Measurements from ENCODE around the gene BSND. TPM values are rescaled to one million over a fixed set of nuclear protein-coding genes. Genes with fewer than 3 reads are reported as not detected.
A peak's percentile ranks its signal among the peaks of the same experiment; 100 is the strongest.

BSND gene
- total RNA-seq, 1 experiment from 2014 or later = 0.17 TPM

DNA sequence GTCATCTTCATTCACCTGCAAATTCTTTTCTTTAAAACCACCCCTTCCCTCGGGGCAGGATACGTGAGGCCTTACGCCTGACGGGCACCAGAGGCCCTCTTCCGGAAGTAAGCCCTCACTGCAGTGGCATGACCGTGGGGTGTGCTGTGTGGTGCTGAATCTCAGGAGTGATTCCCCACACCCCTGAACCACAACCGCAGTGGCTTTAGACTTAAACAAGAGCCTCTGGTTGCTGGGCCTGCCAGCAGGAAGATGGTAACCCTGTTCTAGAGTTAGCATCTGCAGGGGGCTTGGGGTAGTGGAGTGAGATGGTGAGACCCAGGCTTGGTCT is 12.1 kb downstream of the BSND start:
- Histone ChIP-seq H3K56ac (ENCODE audit: insufficient read length, low read depth, low read length) (no peak overlapping the region), H2BK12ac (ENCODE audit: insufficient read length, low read depth, low read length) (no peak overlapping the region), H2BK20ac (ENCODE audit: low read depth, low read length, poor library complexity, severe bottlenecking) (no peak overlapping the region), H3T11ph (ENCODE audit: low read length) (no peak overlapping the region), H3K79me2 (ENCODE audit: insufficient read depth, low read length) (no peaks in the 10 kb centered on the region), H2AFZ (ENCODE audit: low read length) (no peak overlapping the region), H3K9ac (ENCODE audit: extremely low read depth, insufficient read length, low read length) (no peak overlapping the region), H3K4me2 (ENCODE audit: insufficient read depth, insufficient read length, low read length) (no peak overlapping the region), H4K8ac (replicated peaks; ENCODE audit: insufficient read length, low read depth, low read length) (no peak overlapping the region), H2AK5ac (ENCODE audit: insufficient read length, low read length) (no peak overlapping the region), H3K4ac (ENCODE audit: low read depth, low read length) (no peak overlapping the region), H3K4me1 (ENCODE audit: insufficient read depth, low read length) (peaks cover 3% of the 10 kb centered on the region; the same call in 1 of the 2 replicates), H3K14ac (ENCODE audit: insufficient read depth, low read length) (no peak overlapping the region; the same call in 1 of the 2 replicates), H4K91ac (ENCODE audit: insufficient read length, low read depth, low read length) (no peak overlapping the region), H3K79me1 (ENCODE audit: insufficient read depth, low read depth, low read length, poor library complexity, severe bottlenecking) (no peaks in the 10 kb centered on the region), H3K23ac (ENCODE audit: insufficient read length, low read depth, low read length) (no peak overlapping the region), H2BK120ac (ENCODE audit: low read depth, low read length, poor library complexity, severe bottlenecking) (no peak overlapping the region), H2BK5ac (ENCODE audit: insufficient read length, low read length) (no peak overlapping the region), H3K27ac (ENCODE audit: insufficient read length, low read depth, low read length) (no peak overlapping the region), H3K23me2 (ENCODE audit: insufficient read length, low read depth, low read length, poor library complexity, severe bottlenecking) (no peaks in the 10 kb centered on the region), H4K20me1 (ENCODE audit: control insufficient read depth, insufficient read depth, insufficient read length) (no peaks in the 10 kb centered on the region), H3K9me3 (ENCODE audit: control insufficient read depth, low read depth, low read length) (no peaks in the 10 kb centered on the region), H3K27me3 (ENCODE audit: insufficient read depth, low read length) (no peaks in the 10 kb centered on the region), H4K5ac (ENCODE audit: insufficient read length, low read depth, low read length) (no peak overlapping the region), H3K18ac (ENCODE audit: insufficient read length, low read depth, low read length) (no peak overlapping the region), H2BK15ac (ENCODE audit: low read depth, low read length) (no peak overlapping the region)
- Mint-ChIP-seq H3K27me3 (ENCODE audit: low read depth) (peaks cover 28% of the 10 kb centered on the region), H3K27ac (no peak overlapping the region; a peak in 1 of 7 replicates), H3K9me3 (peaks cover 10 to 15% of the 10 kb centered on the region in 2 experiments), H3K4me3 (no peak overlapping the region), H3K4me1 (peaks cover 15 to 18% of the 10 kb centered on the region in 2 experiments), H3K36me3 (ENCODE audit: insufficient read depth in 1 of 3, low read depth in 3 of 3) (peaks cover 0 to 15% (median 0%) of the 10 kb centered on the region in 3 experiments)
- DNase-seq = peak; percentile 53
- no CpG with 5 or more reads among the region's 7 CpGs for WGBS (ENCODE audit: extremely low coverage, insufficient read length, low lambda C conversion rate)
- TF ChIP-seq, protein P1, sequence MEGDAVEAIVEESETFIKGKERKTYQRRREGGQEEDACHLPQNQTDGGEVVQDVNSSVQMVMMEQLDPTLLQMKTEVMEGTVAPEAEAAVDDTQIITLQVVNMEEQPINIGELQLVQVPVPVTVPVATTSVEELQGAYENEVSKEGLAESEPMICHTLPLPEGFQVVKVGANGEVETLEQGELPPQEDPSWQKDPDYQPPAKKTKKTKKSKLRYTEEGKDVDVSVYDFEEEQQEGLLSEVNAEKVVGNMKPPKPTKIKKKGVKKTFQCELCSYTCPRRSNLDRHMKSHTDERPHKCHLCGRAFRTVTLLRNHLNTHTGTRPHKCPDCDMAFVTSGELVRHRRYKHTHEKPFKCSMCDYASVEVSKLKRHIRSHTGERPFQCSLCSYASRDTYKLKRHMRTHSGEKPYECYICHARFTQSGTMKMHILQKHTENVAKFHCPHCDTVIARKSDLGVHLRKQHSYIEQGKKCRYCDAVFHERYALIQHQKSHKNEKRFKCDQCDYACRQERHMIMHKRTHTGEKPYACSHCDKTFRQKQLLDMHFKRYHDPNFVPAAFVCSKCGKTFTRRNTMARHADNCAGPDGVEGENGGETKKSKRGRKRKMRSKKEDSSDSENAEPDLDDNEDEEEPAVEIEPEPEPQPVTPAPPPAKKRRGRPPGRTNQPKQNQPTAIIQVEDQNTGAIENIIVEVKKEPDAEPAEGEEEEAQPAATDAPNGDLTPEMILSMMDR (conservative IDR thresholded peaks at IDR 0.05) = peak; percentile 44; the same call in 2 of the 3 replicates
